ENCODE measurements around the gene ADGRL4.

DNA sequence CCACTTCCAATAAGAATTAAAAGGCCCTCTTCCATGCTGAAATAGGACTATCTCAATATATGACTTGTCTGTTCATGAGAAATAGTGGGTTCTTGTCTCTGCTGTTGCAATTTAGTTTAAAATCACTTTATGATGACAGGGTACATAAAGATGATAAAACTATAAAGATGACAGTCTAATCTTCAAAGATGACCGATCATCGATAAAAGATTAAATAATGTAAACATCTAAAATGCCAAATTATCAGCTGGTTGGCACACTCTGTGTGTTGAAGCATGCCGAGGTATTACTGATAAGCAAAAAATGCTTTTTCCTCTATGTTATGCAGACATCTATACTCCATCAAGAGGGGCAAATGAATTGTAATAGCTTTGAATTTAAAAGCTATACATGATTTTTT lies 89.5 kb downstream of the ADGRL4 start:
- TF ChIP-seq, protein P1, sequence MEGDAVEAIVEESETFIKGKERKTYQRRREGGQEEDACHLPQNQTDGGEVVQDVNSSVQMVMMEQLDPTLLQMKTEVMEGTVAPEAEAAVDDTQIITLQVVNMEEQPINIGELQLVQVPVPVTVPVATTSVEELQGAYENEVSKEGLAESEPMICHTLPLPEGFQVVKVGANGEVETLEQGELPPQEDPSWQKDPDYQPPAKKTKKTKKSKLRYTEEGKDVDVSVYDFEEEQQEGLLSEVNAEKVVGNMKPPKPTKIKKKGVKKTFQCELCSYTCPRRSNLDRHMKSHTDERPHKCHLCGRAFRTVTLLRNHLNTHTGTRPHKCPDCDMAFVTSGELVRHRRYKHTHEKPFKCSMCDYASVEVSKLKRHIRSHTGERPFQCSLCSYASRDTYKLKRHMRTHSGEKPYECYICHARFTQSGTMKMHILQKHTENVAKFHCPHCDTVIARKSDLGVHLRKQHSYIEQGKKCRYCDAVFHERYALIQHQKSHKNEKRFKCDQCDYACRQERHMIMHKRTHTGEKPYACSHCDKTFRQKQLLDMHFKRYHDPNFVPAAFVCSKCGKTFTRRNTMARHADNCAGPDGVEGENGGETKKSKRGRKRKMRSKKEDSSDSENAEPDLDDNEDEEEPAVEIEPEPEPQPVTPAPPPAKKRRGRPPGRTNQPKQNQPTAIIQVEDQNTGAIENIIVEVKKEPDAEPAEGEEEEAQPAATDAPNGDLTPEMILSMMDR (optimal IDR thresholded peaks at IDR 0.05 in 1 of 3, IDR thresholded peaks at IDR 0.05 in 1 of 3, conservative IDR thresholded peaks at IDR 0.05 in 1 of 3; ENCODE audit: extremely low read depth in 1 of 3, insufficient read depth in 2 of 3, low read length in 3 of 3): no peak
- no peak for TF ChIP-seq EZH2 (IDR thresholded peaks at IDR 0.05; ENCODE audit: low read length)
